Large intestine (tissue), 3 donors: Measurements from ENCODE around the gene PDX1. TPM values are rescaled to one million over a fixed set of nuclear protein-coding genes. Genes with fewer than 3 reads are reported as not detected.

Experiments used
- DNase-seq, 2 donors: peaks; one replicate each; pipeline versions ENCODE4 v3.0.0 to v3.0.0-alpha.2; 2013
- H3K27ac ChIP-seq: one replicate; pipeline ENCODE4 v1.5.1; 2013; ENCODE audit warnings: low read length
- H3K27me3 ChIP-seq: 2 replicates; pipeline ENCODE4 v1.6.1; 2013; ENCODE audit warnings: low read length; ENCODE audit not compliant: control insufficient read depth, insufficient read depth
- H3K36me3 ChIP-seq: 2 replicates; pipeline ENCODE4 v1.6.1; 2013; ENCODE audit warnings: low read length; ENCODE audit not compliant: control insufficient read depth, insufficient read depth
- H3K4me1 ChIP-seq: one replicate; pipeline ENCODE4 v1.6.1; 2013; ENCODE audit warnings: low read length; ENCODE audit not compliant: control insufficient read depth, insufficient read depth
- H3K4me3 ChIP-seq: one replicate; pipeline ENCODE4 v1.5.1; 2013; ENCODE audit warnings: low read length
- H3K9me3 ChIP-seq: one replicate; pipeline ENCODE4 v1.6.1; 2013; ENCODE audit warnings: mild to moderate bottlenecking, low read depth, low read length, moderate library complexity; ENCODE audit not compliant: control insufficient read depth
- WGBS: methylation state at CpG from one replicate; pipeline ENCODE4 v1.1.5; 2013; ENCODE audit warnings: low lambda C conversion rate; ENCODE audit not compliant: insufficient coverage; 5-methylcytosine and 5-hydroxymethylcytosine counted together
- polyA plus RNA-seq: library from polyadenylated mRNA; unstranded; fragments of 120-200 nt; gene quantifications from one replicate; pipeline ENCODE4 v1.2.1, GENCODE V29; 2013

Gene PDX1
- polyA plus RNA-seq, 1 donor: 20.0 TPM

GRCh38 chr13:27915301-27916207 lies 4.2 kb upstream of the PDX1 start:
- 33% methylated on average over 1 of the region's 10 CpGs for WGBS
- Histone ChIP-seq H3K9me3 (peaks cover 5% of the 10 kb centered on the region), H3K27me3 (peaks cover 66% of the 10 kb centered on the region), H3K4me1 (peaks cover 16% of the 10 kb centered on the region), H3K27ac (no peak overlapping the region), H3K4me3 (no peak overlapping the region), H3K36me3 (no peaks in the 10 kb centered on the region)
- peak in 1 of 2 donors; percentile 26 for DNase-seq

GRCh38 chr13:27917121-27917947 lies 2.5 kb upstream of the PDX1 start:
- Histone ChIP-seq H3K27me3 (peaks cover 83% of the 10 kb centered on the region), H3K9me3 (peaks cover 15% of the 10 kb centered on the region), H3K4me3 (peak overlapping the region; percentile 21), H3K4me1 (peaks cover 27% of the 10 kb centered on the region), H3K27ac (no peak overlapping the region), H3K36me3 (no peaks in the 10 kb centered on the region)
- peak in 1 of 2 donors; percentile 80 for DNase-seq
- 5% methylated on average over 4 of the region's 48 CpGs for WGBS

DNA sequence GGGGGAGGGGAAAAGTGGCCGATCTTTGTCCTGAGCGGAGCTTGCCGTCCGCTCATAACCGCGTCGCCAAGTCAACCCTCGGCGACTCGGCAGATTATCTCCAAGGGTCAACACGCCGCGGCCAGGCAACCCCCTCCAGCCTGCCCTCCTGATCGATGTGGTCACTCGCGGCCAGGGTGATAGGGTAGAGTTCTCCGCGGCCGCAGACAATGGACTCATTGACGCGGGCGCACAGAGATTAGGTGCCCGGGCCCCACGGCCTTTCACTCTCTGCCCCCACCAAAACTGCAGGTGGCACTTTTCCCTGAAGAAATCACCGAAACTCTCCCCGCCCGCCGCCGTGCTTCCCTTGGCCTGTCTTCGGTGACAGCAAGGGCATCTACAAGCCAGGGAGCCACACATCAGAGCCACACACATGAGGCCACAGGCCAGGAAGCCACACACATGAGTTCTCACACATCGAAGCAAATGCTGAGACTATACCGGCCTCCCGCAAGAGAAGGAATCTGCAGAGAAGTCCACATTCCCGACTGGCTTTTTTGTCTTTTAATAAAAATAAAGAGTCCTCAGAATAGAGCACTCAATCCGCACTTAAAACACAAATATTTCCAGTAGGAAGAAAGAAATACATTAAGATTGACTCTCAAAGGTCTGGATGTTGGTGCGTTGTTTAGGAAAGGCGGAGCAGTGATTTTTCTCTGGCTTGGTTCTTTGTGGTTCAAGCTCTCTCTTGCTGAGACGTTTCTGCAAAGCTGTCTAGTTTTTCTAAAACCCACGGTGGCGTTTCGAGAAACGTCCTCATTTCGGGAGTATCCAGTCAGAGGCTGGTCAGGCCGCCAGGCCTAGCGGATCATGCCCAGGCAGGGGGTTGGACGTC lies 1.5 kb upstream of the PDX1 start:
- no peak overlapping the region for H3K27ac ChIP-seq
- peak in 1 of 2 donors; percentile 69 for DNase-seq

DNA sequence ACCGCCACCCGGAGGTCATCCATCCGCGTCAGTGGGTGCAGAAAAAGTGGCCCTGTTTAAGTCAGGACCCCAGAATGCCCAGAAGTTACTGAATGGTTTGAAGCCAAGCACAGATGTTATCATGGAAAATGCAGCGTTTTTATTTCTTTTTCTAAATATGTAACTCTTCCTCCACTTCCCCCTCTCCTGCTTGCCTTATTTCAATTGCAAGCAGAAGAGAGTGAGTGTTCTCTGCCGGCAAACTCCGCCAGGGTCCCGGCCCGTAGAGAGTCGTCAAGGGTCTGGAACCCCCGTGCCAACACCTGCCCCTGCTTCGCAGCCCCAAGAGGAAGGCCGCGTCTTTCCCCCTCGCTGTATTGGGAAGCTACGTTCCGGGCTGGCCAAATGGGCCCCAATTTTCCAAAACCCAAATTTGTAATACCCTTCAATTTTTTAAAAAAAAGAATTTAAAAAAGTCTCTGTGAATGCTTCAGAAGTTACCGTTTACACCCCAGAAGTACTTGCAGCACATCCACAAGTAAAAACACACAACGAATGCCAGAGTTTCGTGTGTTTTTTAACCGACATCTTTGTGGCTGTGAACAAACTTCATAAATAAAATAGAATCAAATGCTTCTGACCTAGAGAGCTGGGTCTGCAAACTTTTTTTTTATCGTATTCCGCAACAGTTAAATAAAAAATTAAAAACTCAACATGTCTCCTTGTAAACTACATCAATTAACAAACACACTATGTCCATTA lies 712 bp upstream of the PDX1 start:
- DNase-seq: no peak
- H3K27me3 ChIP-seq: peaks cover 93% of the 10 kb centered on the region
- H3K9me3 ChIP-seq: peaks cover 15% of the 10 kb centered on the region
- no peaks in the 10 kb centered on the region for H3K36me3 ChIP-seq
- peaks cover 30% of the 10 kb centered on the region for H3K4me1 ChIP-seq
- 82% methylated on average over 7 of the region's 23 CpGs for WGBS
- no peak overlapping the region for H3K4me3 ChIP-seq
- H3K27ac ChIP-seq: no peak overlapping the region

More for the DNA sequence above, 1.5 kb upstream of the PDX1 start:
- peaks cover 15% of the 10 kb centered on the region for H3K9me3 ChIP-seq
- peaks cover 30% of the 10 kb centered on the region for H3K4me1 ChIP-seq
- no peaks in the 10 kb centered on the region for H3K36me3 ChIP-seq
- peaks cover 93% of the 10 kb centered on the region for H3K27me3 ChIP-seq
- WGBS: 62% methylated on average over 2 of the region's 46 CpGs
- H3K4me3 ChIP-seq: no peak overlapping the region

DNA sequence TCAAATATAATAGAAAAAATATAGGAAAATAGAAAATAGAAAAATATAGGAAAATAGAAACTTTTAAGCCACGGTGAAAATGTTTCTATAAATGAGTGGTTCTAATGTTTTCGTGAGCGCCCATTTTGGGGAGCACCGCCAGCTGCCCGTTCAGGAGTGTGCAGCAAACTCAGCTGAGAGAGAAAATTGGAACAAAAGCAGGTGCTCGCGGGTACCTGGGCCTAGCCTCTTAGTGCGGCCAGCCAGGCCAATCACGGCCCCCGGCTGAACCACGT lies 204 bp upstream of the PDX1 start:
- no peak for DNase-seq
- H3K4me3 ChIP-seq: peak overlapping the region; percentile 30
- no peaks in the 10 kb centered on the region for H3K36me3 ChIP-seq
- H3K9me3 ChIP-seq: peaks cover 15% of the 10 kb centered on the region
- peaks cover 98% of the 10 kb centered on the region for H3K27me3 ChIP-seq
- H3K27ac ChIP-seq: no peak overlapping the region
- peaks cover 30% of the 10 kb centered on the region for H3K4me1 ChIP-seq
- WGBS: 0% methylated on average over 1 of the region's 11 CpGs

DNA sequence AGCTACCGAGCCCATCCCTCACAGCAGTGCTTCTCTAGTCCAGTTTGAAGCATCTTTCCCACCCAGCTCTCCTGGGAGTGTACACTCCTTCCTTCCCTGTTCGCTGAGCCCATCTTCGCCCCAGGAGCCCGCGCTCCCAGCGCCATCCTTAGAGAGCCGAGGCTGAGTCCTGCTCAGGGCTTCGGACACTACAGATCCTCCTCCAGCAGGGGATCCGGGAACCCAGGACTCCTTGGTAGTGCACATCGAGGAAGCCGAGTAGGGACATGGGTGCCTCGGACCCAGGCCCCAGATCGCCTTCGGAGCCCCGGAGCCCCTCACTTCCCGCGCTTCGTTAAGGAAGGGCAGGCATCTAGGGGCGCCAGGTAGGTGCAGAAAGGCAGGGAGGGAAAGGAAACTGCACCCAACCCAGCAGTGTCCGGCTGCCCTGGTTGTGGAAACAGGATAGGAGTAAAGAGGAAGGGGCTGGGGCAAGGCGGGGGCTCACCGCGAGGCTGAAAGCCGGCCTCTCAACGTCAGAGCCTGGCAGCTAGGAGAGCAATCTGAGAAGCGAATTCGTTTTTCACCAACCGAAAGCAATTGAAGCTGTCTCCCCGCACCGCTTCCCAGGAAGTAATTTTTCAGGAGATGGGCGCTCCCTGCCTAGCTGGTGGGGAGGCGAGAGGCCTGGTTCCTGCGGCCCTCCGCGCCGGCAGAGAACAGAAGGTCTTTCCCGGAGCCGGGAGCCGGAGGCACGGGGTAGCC lies 1.0 kb downstream of the PDX1 start:
- peaks cover 100% of the 10 kb centered on the region for H3K27me3 ChIP-seq

GRCh38 chr13:27921421-27921960 lies 1.7 kb downstream of the PDX1 start:
- no peak for DNase-seq
- H3K4me1 ChIP-seq: peaks cover 34% of the 10 kb centered on the region
- peak overlapping the region; percentile 43 for H3K4me3 ChIP-seq
- H3K36me3 ChIP-seq: no peaks in the 10 kb centered on the region
- H3K27ac ChIP-seq: no peak overlapping the region
- WGBS: no CpG with 5 or more reads among the region's 41 CpGs
- H3K9me3 ChIP-seq: peaks cover 21% of the 10 kb centered on the region
- peaks cover 100% of the 10 kb centered on the region for H3K27me3 ChIP-seq

More for the DNA sequence above, 1.0 kb downstream of the PDX1 start:
- H3K27ac ChIP-seq: no peak overlapping the region
- H3K4me3 ChIP-seq: peak overlapping the region; percentile 43
- peaks cover 21% of the 10 kb centered on the region for H3K9me3 ChIP-seq
- no peaks in the 10 kb centered on the region for H3K36me3 ChIP-seq
- WGBS: no CpG with 5 or more reads among the region's 40 CpGs
- H3K4me1 ChIP-seq: peaks cover 34% of the 10 kb centered on the region
- DNase-seq: peak in 1 of 2 donors; percentile 73

DNA sequence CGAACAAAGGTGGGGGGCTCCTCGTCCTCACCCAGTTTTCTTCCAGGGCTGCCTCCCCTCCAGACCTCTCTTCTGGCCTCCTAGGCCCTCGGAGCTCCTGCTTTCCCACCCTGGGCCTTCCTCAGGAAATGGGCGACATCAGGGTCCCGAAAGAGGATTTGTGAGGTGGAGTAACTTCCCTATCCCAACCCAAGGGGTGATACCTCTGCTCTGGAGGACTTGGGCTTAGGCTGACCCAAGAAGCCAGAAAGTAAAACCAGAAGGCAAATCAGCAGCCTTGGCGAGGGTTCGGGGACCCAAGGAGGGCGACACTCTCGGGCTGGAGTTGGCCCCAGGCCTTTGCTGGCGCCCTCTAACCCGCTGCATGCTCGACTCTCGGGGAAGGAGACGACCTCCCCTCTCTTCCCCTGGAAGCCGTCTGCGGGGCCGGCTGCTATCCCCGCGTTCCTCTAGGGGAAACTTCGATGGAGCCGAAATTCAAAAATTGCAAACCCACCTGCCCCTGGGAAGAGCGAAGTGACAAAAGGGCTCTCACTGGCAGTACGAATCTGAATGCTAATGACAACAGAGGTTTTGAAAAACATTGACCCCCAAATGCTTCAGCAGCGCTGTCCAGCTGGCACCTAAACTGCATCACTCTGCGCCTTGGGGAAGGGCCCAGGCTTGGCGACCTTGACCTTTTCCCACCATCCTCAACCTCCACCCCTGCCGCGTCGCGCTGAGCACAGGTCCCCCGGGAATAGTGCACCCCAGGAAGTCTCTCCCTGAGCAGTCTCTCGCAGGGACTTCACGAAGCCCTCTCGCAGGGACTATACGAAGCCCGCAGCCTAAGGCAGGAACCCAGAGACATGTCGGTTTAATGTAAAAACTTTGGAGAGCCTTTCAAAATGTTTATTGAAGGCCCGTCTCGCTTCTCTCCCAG lies 2.4 kb downstream of the PDX1 start:
- no peak for DNase-seq
- Histone ChIP-seq H3K9me3 (peaks cover 21% of the 10 kb centered on the region), H3K27me3 (peaks cover 100% of the 10 kb centered on the region), H3K36me3 (no peaks in the 10 kb centered on the region), H3K4me1 (peaks cover 31% of the 10 kb centered on the region), H3K27ac (no peak overlapping the region), H3K4me3 (no peak overlapping the region)
- WGBS: 40% methylated on average over 1 of the region's 39 CpGs
